IgD-negative memory B cell (primary cell): ENCODE measurements around the gene RPS10. TPM values are rescaled to one million over a fixed set of nuclear protein-coding genes. Genes with fewer than 3 reads are reported as not detected.
A peak's percentile ranks its signal among the peaks of the same experiment; 100 is the strongest.
"Not testable (repeated sequence)": the region's sequence is repeated elsewhere in the genome, so short reads cannot be mapped to it uniquely, and the experiment has no call there.

ENCODE experiments used
- H3K27ac Mint-ChIP-seq, 3 donors: one replicate each; pipeline ENCODE4 v1.8.0; 2020 to 2022; ENCODE audit warnings: mild to moderate bottlenecking in 3 of 3, mixed read lengths in 3 of 3, moderate library complexity in 1 of 3
- H3K27me3 Mint-ChIP-seq: one replicate; pipeline ENCODE4 v1.8.0; 2021; ENCODE audit warnings: mixed read lengths
- H3K36me3 Mint-ChIP-seq: one replicate; pipeline ENCODE4 v1.8.0; 2020; ENCODE audit warnings: mild to moderate bottlenecking, mixed read lengths
- H3K4me1 Mint-ChIP-seq, 3 donors: one replicate each; pipeline ENCODE4 v1.8.0; 2020 to 2022; ENCODE audit warnings: mixed read lengths in 3 of 3, mild to moderate bottlenecking in 1 of 3
- H3K4me3 Mint-ChIP-seq, 4 donors: one replicate each; pipeline ENCODE4 v1.8.0; 2020 to 2022; ENCODE audit warnings: mild to moderate bottlenecking in 4 of 4, mixed read lengths in 4 of 4, moderate library complexity in 3 of 4
- H3K9me3 Mint-ChIP-seq, 3 donors: one replicate each; pipeline ENCODE4 v1.8.0; 2020 to 2021; ENCODE audit warnings: mixed read lengths in 3 of 3, mild to moderate bottlenecking in 1 of 3
- polyA plus RNA-seq: library from polyadenylated mRNA; unstranded; fragments of 300-500 nt; fragmentation: Illumina TruSeq; gene quantifications from one replicate; pipeline ENCODE4 v1.2.3, GENCODE V29; 2021

The RPS10 gene
- polyA plus RNA-seq, 1 donor from 2014 or later: 2,052 TPM

DNA sequence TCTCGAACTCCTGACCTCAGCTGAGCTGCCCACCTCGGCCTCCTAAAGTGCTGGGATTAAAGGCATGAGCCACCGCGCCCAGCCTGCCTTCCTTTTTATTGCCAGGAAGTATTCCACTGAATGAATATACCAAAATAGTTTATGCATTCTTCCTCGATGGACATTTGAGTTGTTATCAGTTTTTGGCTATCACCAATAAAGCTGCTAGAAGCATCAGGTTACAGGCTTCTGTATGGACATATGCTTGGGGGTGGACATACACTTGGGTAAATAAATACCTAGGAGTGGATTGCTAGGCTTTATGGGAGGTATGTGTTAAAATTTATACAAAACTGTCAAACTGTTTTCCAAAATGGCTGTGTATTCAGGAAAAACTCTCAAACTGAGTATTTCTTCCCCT lies 10.0 kb upstream of the RPS10 start:
- Mint-ChIP-seq H3K36me3 (no peaks in the 10 kb centered on the region), H3K27ac (no peak overlapping the region), H3K4me1 (no peaks in the 10 kb centered on the region), H3K9me3 (peaks cover 0 to 4% (median 4%) of the 10 kb centered on the region in 3 donors), H3K4me3 (no peak overlapping the region), H3K27me3 (no peaks in the 10 kb centered on the region)

DNA sequence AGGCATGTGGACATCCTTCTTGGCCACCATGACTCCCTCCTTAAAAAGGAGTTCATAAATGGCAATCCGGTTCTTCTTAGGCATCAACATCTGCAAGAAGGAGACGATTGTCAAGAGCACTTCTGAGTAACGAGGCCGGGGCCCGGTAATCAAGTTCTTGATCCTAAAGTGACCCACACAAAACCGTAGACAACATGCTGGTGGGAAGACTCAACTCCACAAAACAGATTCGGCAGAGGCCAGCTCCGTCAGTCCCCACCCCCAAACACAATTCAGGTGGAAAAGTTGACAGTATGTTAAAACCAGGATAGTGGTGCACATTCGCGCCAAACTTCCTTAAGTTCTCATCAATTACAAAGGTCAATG lies 754 bp downstream of the RPS10 start:
- H3K4me1 Mint-ChIP-seq: peaks cover 17 to 26% (median 19%) of the 10 kb centered on the region in 3 donors
- peaks cover 0 to 2% (median 0%) of the 10 kb centered on the region in 3 donors for H3K9me3 Mint-ChIP-seq
- H3K4me3 Mint-ChIP-seq: peak overlapping the region; percentile 96 to 99 (median 99)
- H3K27me3 Mint-ChIP-seq: no peaks in the 10 kb centered on the region
- H3K27ac Mint-ChIP-seq: peak overlapping the region; percentile 94 to 100 (median 99)
- peaks cover 5% of the 10 kb centered on the region for H3K36me3 Mint-ChIP-seq

DNA sequence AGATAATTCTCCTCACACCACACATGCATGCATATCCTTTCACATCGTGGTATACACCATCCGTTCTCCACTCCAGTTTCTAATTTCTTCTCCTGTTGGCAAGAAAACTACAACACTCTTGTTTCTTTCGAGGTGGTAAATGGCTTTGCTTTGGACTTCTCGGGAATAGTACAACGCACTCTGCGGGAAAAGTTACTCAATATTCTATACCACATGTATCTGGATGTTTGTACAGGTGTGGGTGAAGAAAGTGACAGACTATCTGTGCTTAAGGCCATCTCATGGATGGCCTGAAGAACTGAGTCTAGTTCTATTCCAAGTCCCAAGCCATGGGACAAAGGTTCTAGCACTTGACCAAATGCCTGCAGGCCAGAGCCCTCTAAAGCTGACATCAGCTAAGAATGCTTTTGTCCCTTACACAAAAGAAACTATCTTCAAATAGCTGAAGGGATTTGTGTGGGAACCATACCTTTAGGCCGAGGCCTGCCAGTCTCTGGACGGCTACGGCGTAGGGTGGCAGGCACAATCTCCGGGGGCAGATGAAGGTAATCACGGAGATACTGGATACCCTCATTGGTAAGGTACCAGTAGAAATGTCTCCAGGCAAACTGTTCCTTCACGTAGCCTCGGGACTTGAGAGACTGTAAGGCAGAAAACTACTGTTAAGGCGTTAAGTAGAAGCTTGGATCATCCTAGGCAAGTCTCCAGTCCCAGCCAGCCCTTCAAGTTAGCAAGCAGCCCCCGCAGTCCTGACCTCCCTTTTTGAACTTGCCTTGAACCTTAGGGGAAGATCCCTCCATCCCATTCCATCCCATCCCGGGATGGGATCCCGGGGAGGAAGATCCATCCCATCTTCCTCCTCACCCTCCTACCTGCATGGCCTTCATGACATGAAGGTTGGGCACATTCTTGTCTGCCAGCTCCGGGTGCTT lies 1.4 kb downstream of the RPS10 start:
- Mint-ChIP-seq H3K27ac (peak overlapping the region; percentile 84 to 100 (median 94)), H3K4me3 (peak overlapping the region; percentile 96 to 99 (median 99)), H3K4me1 (peaks cover 17 to 26% (median 19%) of the 10 kb centered on the region in 3 donors), H3K9me3 (peaks cover 0 to 2% (median 0%) of the 10 kb centered on the region in 3 donors), H3K27me3 (no peaks in the 10 kb centered on the region), H3K36me3 (peaks cover 5% of the 10 kb centered on the region)

DNA sequence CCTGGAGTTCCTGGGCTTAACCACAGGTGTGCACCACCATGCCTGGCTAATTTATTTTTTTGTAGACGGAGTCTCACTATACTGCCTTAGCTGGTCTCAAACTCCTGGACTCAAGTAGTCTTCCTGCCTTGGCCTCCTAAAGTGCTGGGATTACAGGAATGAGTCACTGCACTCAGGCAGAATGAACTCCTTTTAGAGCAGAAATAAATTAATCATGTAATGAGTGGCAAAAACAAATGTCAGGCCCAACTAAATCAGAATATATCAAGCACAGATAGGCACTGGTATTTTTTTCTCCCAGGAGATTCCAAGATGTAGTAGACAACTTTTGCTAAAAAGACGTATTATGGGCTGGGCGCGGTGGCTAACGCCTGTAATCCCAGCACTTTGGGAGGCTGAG lies 2.6 kb downstream of the RPS10 start:
- no peaks in the 10 kb centered on the region for H3K27me3 Mint-ChIP-seq
- H3K4me1 Mint-ChIP-seq: peaks cover 19 to 26% (median 19%) of the 10 kb centered on the region in 3 donors
- H3K9me3 Mint-ChIP-seq: peaks cover 0 to 2% (median 0%) of the 10 kb centered on the region in 3 donors
- H3K36me3 Mint-ChIP-seq: peaks cover 5% of the 10 kb centered on the region
- H3K27ac Mint-ChIP-seq: peak overlapping the region in 1 of 3 donors; percentile 94
- H3K4me3 Mint-ChIP-seq: peak overlapping the region in 1 of 4 donors; percentile 99

DNA sequence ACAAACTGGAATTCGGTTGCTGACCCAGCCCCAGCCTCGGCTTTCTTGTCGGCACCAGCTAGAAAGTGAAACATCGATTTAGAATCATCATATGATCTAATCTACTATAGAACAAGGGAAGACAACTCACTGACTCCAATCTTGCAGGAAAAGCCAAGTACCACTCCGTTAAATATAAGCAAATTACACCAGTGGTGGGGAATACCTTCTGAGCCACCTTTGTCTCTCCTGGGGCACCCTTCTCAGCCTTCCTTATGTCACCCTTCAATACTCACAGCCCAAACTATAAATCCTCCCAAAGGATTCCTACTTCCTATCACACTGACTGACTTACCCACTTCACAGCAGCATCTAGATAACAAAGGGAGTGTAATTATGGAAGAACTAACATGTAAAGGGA lies 7.5 kb downstream of the RPS10 start:
- no peak overlapping the region for H3K27ac Mint-ChIP-seq
- H3K9me3 Mint-ChIP-seq: no peaks in the 10 kb centered on the region
- H3K4me1 Mint-ChIP-seq: peaks cover 7 to 9% (median 7%) of the 10 kb centered on the region in 3 donors
- no peaks in the 10 kb centered on the region for H3K27me3 Mint-ChIP-seq
- no peak overlapping the region for H3K4me3 Mint-ChIP-seq
- H3K36me3 Mint-ChIP-seq: peaks cover 3% of the 10 kb centered on the region

DNA sequence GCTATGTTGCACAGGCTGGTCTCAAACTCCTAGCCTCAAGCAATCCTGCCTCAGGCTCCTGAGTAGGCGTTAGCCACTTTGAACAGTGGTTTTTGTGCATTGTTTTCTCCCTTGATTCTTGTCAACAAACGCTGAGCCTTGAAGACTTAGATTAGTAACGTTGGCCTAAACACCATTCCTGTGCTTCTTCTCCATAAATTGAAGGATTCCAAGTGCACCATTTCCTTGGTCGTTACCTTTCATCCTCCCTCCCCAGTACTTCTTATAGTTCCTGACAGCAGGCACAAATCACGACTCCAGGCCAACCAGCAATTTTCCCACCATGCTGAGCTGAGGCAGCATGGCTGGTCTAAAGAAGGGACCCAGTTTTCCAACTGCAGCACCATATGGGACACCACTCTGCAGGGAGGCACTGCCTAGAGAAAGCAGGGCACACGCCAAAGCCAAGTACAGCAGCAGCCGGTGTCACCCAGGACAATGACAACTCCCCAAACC lies 8.9 kb downstream of the RPS10 start:
- Mint-ChIP-seq H3K27me3 (no peaks in the 10 kb centered on the region), H3K4me3 (no peak overlapping the region), H3K27ac (peak overlapping the region in 1 of 3 donors; percentile 3), H3K4me1 (peaks cover 5 to 7% (median 7%) of the 10 kb centered on the region in 3 donors), H3K9me3 (no peaks in the 10 kb centered on the region), H3K36me3 (peaks cover 8% of the 10 kb centered on the region)

DNA sequence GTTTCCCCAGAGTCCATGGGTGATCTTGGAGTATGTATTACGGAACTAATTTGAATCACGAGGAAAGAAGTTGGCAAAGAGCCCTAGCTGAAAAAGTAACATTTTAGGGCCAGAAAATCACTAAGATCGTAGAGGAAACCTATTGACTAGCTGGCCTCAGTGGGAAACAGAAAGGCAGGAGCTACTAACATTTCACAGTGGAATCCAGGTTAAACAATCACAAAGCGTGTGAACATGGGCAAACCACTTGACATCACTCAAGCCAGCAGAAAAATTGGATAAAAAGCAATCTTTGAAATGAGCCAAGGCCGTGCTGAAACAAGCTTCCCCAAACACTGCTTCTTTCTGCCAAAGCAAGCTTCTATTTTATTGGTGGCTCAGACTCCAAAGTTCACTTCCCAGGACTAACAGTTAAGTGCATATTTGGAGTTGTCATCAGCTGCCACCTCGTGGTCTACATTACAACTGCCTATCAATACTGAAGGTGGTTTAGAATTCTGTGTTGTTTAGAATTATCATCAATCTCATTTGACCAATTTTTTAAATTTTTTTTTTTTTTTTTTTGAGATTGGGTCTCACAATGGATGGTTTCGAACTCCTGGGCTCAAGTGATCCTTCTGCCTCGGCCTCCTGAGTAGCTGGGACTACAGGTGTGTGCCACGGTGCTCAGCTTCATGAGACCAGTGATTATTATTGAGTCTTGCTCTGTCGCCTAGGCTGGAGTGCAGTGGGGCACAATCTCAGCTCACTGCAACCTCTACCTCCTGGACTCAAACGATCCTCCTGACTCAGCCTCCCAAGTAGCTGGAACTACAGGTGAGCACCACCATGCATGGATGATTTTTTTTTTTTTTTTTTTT lies 10.6 kb downstream of the RPS10 start:
- Mint-ChIP-seq H3K27ac (peak overlapping the region in 1 of 3 donors; percentile 11), H3K27me3 (no peaks in the 10 kb centered on the region), H3K4me1 (peaks cover 6 to 7% (median 7%) of the 10 kb centered on the region in 3 donors), H3K36me3 (peaks cover 8% of the 10 kb centered on the region), H3K9me3 (no peaks in the 10 kb centered on the region), H3K4me3 (no peak overlapping the region)

DNA sequence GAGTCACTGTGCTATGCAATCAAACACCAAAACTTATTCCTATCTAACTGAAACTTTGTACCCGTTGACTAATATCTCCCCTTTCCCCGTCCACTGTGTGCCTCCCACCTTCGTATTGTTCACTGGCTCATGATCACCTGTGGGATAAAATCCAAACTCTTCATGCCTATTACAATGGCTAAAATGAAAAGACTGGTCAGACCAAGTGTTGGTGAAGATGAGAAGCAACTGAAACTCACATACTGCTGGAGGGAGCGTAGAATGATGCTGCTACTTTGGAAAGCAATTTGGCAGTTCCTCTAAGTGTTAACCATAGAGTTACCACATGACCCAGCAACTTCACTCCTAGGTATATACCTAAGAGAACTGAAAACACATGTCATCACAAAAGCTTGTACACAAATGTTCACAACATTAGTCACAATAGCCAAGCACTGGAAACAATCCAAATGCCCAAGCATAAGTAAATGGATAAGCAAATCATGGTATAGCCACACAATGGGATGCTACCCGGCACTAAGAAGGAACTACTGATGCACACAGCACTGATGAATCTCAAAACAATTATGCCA lies 13.1 kb downstream of the RPS10 start:
- H3K4me1 Mint-ChIP-seq: peaks cover 4 to 7% (median 7%) of the 10 kb centered on the region in 3 donors
- H3K4me3 Mint-ChIP-seq: no peak overlapping the region
- no peaks in the 10 kb centered on the region for H3K27me3 Mint-ChIP-seq
- no peaks in the 10 kb centered on the region for H3K9me3 Mint-ChIP-seq
- peaks cover 8% of the 10 kb centered on the region for H3K36me3 Mint-ChIP-seq
- peak overlapping the region in 1 of 3 donors; percentile 21 for H3K27ac Mint-ChIP-seq

DNA sequence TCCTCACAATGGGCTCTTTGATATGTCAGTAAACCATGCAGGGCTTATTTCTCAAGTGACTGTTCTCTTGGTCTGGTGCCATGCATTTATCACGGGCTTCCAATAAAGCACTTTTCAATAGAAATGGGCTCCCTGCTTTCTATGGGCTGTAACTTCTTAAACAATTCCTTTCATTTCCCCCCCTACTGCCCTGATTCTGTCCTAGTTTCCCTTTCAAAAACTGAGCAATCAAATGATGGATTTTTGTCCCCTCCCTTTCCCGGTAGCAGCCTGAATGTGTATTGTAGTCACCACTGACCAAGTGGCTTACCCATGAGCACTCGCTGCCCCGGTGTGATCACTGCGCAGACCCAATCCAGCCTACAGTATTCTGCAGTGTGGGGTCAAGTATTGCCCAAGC lies 13.9 kb downstream of the RPS10 start:
- Mint-ChIP-seq H3K4me1 (peaks cover 4 to 7% (median 7%) of the 10 kb centered on the region in 3 donors), H3K4me3 (no peak overlapping the region), H3K27me3 (no peaks in the 10 kb centered on the region), H3K9me3 (no peaks in the 10 kb centered on the region), H3K36me3 (peaks cover 8% of the 10 kb centered on the region), H3K27ac (peak overlapping the region in 1 of 3 donors; percentile 78)

DNA sequence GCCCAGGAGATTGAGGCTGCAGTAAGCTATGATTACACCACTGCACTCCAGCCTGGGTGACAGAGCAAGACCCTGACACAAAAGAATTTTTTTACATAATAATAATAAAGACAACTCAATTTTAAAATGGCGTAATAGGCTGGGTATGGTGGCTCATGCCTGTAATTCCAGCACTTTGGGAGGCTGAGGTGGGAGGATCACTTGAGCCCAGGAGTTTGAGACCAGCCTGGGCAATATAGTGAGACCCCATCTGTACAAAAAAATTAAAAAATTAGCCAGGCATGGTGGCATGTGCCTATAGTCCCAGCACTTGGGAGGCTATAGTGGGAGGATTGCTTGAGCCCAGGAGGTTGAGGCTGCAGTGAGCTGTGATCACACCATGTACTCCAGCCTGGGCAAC lies 18.0 kb downstream of the RPS10 start:
- not testable (repeated sequence) for H3K27me3 Mint-ChIP-seq, H3K4me3 Mint-ChIP-seq, H3K27ac Mint-ChIP-seq, H3K9me3 Mint-ChIP-seq, H3K4me1 Mint-ChIP-seq, H3K36me3 Mint-ChIP-seq

DNA sequence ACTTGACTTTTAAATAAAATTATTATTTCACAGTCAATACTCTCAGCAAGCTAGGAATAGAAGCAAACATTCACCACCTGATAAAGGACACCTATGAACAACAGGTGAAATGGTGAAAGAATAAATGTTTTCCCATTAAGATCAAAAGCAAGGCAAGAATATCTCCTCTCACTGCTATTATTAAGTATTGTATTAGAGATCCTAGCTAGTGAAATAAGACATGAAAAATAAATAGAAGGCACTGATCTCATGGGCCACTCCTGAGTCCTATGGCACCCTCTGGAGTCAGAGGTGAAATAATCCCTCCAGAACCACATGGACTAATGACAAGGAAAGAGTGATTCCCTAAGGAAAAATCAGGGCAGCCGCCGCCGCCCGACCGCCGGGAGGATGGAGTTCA lies 29.4 kb downstream of the RPS10 start:
- H3K4me3 Mint-ChIP-seq: no peak overlapping the region
- H3K9me3 Mint-ChIP-seq: no peaks in the 10 kb centered on the region
- H3K27me3 Mint-ChIP-seq: no peaks in the 10 kb centered on the region
- H3K27ac Mint-ChIP-seq: no peak overlapping the region
- H3K4me1 Mint-ChIP-seq: peaks cover 9 to 13% (median 10%) of the 10 kb centered on the region in 3 donors
- H3K36me3 Mint-ChIP-seq: no peaks in the 10 kb centered on the region

DNA sequence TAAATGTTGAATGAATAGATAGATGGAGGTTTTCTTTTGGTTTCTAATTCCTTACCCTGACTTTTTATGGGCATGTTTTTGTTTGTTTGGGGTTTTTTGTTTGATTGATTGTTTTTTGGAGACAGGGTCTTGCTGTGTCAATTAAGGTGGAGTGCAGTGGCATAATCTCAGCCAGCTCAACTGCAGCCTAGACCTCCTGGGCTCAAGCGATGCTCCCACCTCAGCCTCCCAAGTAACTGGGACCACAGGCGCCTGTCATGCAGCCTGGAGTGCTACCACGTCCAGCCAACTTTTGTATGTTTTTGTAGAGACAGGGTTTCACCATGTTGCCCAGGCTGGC lies 31.9 kb downstream of the RPS10 start:
- H3K9me3 Mint-ChIP-seq: no peaks in the 10 kb centered on the region
- H3K36me3 Mint-ChIP-seq: peaks cover 2% of the 10 kb centered on the region
- peak overlapping the region in 1 of 3 donors; percentile 83 for H3K27ac Mint-ChIP-seq
- H3K4me3 Mint-ChIP-seq: peak overlapping the region in 1 of 4 donors; percentile 80
- peaks cover 10 to 18% (median 11%) of the 10 kb centered on the region in 3 donors for H3K4me1 Mint-ChIP-seq
- H3K27me3 Mint-ChIP-seq: no peaks in the 10 kb centered on the region

DNA sequence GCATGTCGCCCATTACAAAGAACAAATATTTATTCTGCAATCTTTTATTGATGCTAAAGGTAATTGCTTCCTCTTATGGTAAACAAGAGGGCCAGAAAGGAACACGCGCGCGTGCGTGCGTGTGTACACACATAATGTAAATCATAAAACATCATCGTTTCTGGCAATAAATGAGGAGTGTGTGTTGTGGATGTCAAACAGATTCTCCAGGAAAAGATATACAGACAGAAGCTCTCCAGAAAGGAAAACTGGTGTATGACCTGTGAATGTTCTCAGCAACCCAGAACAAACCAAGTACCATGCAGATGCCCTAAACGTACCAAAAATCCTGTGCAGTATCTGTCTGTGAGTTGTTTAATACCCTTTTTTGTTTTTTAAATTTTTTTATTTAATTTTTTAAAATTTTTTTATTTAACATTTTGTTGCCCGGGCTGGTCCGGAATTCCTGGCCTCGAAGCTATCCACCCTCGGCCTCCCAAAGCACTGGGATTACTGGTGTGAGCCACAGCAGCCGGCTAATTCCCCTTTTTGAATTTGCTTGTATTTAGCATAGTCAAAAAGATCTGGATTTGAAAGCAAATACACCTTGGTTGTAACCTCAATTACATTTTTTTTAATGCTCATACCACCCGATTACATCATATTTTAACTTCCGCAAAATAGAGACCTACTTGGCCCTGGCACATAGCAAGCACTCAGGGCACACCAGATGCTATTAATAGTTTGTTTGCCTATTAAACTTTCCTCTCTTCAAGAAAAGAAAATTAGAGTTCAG lies 32.5 kb downstream of the RPS10 start:
- H3K36me3 Mint-ChIP-seq: peaks cover 2% of the 10 kb centered on the region
- no peaks in the 10 kb centered on the region for H3K9me3 Mint-ChIP-seq
- no peaks in the 10 kb centered on the region for H3K27me3 Mint-ChIP-seq
- peaks cover 10 to 18% (median 14%) of the 10 kb centered on the region in 3 donors for H3K4me1 Mint-ChIP-seq
- H3K4me3 Mint-ChIP-seq: peak overlapping the region in 1 of 4 donors; percentile 80
- H3K27ac Mint-ChIP-seq: peak overlapping the region in 2 of 3 donors; percentile 11 to 96
